ENCODE results near the gene LIPA. TPM values are rescaled to one million over a fixed set of nuclear protein-coding genes. Genes with fewer than 3 reads are reported as not detected.
A peak's percentile ranks its signal among the peaks of the same experiment; 100 is the strongest.

The LIPA gene
- total RNA-seq, 2 experiments from 2014 or later, result 20.7 to 22.5 TPM

GRCh38 chr10:89237849-89238248 lies 13.7 kb downstream of the LIPA start:
- Mint-ChIP-seq H3K27ac (no peak overlapping the region), H3K36me3 (peaks cover 4% of the 10 kb centered on the region), H3K9me3 (no peaks in the 10 kb centered on the region), H3K4me1 (peaks cover 2% of the 10 kb centered on the region), H3K27me3 (no peaks in the 10 kb centered on the region), H3K4me3 (no peak overlapping the region)
- DNase-seq, result no peak

GRCh38 chr10:89236226-89236797 lies 15.3 kb downstream of the LIPA start:
- H3K27me3 Mint-ChIP-seq, result no peaks in the 10 kb centered on the region
- H3K36me3 Mint-ChIP-seq, result peaks cover 4% of the 10 kb centered on the region
- no peak overlapping the region for H3K4me3 Mint-ChIP-seq
- no peak overlapping the region for H3K27ac Mint-ChIP-seq
- no peaks in the 10 kb centered on the region for H3K9me3 Mint-ChIP-seq
- no peaks in the 10 kb centered on the region for H3K4me1 Mint-ChIP-seq
- no peak for DNase-seq

GRCh38 chr10:89235073-89235798 lies 16.3 kb downstream of the LIPA start:
- H3K4me3 Mint-ChIP-seq, result no peak overlapping the region
- H3K27me3 Mint-ChIP-seq, result no peaks in the 10 kb centered on the region
- H3K27ac Mint-ChIP-seq, result no peak overlapping the region
- no peaks in the 10 kb centered on the region for H3K9me3 Mint-ChIP-seq
- no peak for DNase-seq
- H3K36me3 Mint-ChIP-seq, result peaks cover 4% of the 10 kb centered on the region
- no peaks in the 10 kb centered on the region for H3K4me1 Mint-ChIP-seq

GRCh38 chr10:89233033-89233432 lies 18.5 kb downstream of the LIPA start:
- no peaks in the 10 kb centered on the region for H3K27me3 Mint-ChIP-seq
- no peak overlapping the region for H3K27ac Mint-ChIP-seq
- H3K36me3 Mint-ChIP-seq, result peaks cover 4% of the 10 kb centered on the region
- H3K4me1 Mint-ChIP-seq, result no peaks in the 10 kb centered on the region
- DNase-seq, result no peak
- no peak overlapping the region for H3K4me3 Mint-ChIP-seq
- peaks cover 1% of the 10 kb centered on the region for H3K9me3 Mint-ChIP-seq

GRCh38 chr10:89228962-89229361 lies 22.6 kb downstream of the LIPA start:
- Mint-ChIP-seq H3K27me3 (no peaks in the 10 kb centered on the region), H3K4me3 (no peak overlapping the region), H3K9me3 (peaks cover 1% of the 10 kb centered on the region), H3K4me1 (peaks cover 8% of the 10 kb centered on the region), H3K36me3 (peaks cover 16% of the 10 kb centered on the region), H3K27ac (no peak overlapping the region)
- DNase-seq, result no peak

- Mint-ChIP-seq H3K27me3 (no peaks in the 10 kb centered on the region), H3K9me3 (peaks cover 1% of the 10 kb centered on the region), H3K4me1 (peaks cover 10% of the 10 kb centered on the region), H3K36me3 (peaks cover 16% of the 10 kb centered on the region), H3K27ac (no peak overlapping the region), H3K4me3 (no peak overlapping the region)
- no peak for DNase-seq
Measured at GRCh38 chr10:89228146-89228545, 23.4 kb downstream of the LIPA start.

GRCh38 chr10:89226891-89227290 lies 24.7 kb downstream of the LIPA start:
- no peak for DNase-seq
- Mint-ChIP-seq H3K9me3 (peaks cover 1% of the 10 kb centered on the region), H3K4me3 (no peak overlapping the region), H3K4me1 (peaks cover 10% of the 10 kb centered on the region), H3K36me3 (peaks cover 18% of the 10 kb centered on the region), H3K27ac (no peak overlapping the region), H3K27me3 (no peaks in the 10 kb centered on the region)

GRCh38 chr10:89224739-89225443 lies 26.7 kb downstream of the LIPA start:
- Mint-ChIP-seq H3K4me3 (peak overlapping the region; percentile 66), H3K27ac (peak overlapping the region; percentile 83), H3K4me1 (peaks cover 10% of the 10 kb centered on the region), H3K27me3 (no peaks in the 10 kb centered on the region), H3K9me3 (peaks cover 1% of the 10 kb centered on the region), H3K36me3 (peaks cover 22% of the 10 kb centered on the region)
- peak; percentile 12 for DNase-seq

- Mint-ChIP-seq H3K4me3 (no peak overlapping the region), H3K27ac (no peak overlapping the region), H3K27me3 (no peaks in the 10 kb centered on the region), H3K9me3 (no peaks in the 10 kb centered on the region), H3K4me1 (peaks cover 17% of the 10 kb centered on the region), H3K36me3 (peaks cover 21% of the 10 kb centered on the region)
- DNase-seq, result no peak
Measured at GRCh38 chr10:89221919-89222318, 29.7 kb downstream of the LIPA start.

- no peak for DNase-seq
- Mint-ChIP-seq H3K36me3 (peaks cover 7% of the 10 kb centered on the region), H3K27ac (no peak overlapping the region), H3K9me3 (no peaks in the 10 kb centered on the region), H3K4me3 (no peak overlapping the region), H3K27me3 (no peaks in the 10 kb centered on the region), H3K4me1 (peaks cover 9% of the 10 kb centered on the region)
Measured at GRCh38 chr10:89219513-89220218, 31.9 kb downstream of the LIPA start.

GRCh38 chr10:89217057-89217990 lies 34.3 kb downstream of the LIPA start:
- peaks cover 6% of the 10 kb centered on the region for H3K36me3 Mint-ChIP-seq
- H3K4me1 Mint-ChIP-seq, result peaks cover 9% of the 10 kb centered on the region
- H3K27ac Mint-ChIP-seq, result no peak overlapping the region
- H3K9me3 Mint-ChIP-seq, result no peaks in the 10 kb centered on the region
- no peak overlapping the region for H3K4me3 Mint-ChIP-seq
- peak; percentile 41 for DNase-seq
- H3K27me3 Mint-ChIP-seq, result no peaks in the 10 kb centered on the region

GRCh38 chr10:89216056-89216455 lies 35.5 kb downstream of the LIPA start:
- peaks cover 3% of the 10 kb centered on the region for H3K27me3 Mint-ChIP-seq
- DNase-seq, result no peak
- peaks cover 3% of the 10 kb centered on the region for H3K36me3 Mint-ChIP-seq
- H3K27ac Mint-ChIP-seq, result no peak overlapping the region
- H3K9me3 Mint-ChIP-seq, result no peaks in the 10 kb centered on the region
- H3K4me1 Mint-ChIP-seq, result peaks cover 12% of the 10 kb centered on the region
- H3K4me3 Mint-ChIP-seq, result no peak overlapping the region

- H3K27ac Mint-ChIP-seq, result no peak overlapping the region
- no peak overlapping the region for H3K4me3 Mint-ChIP-seq
- peaks cover 8% of the 10 kb centered on the region for H3K27me3 Mint-ChIP-seq
- no peaks in the 10 kb centered on the region for H3K36me3 Mint-ChIP-seq
- no peak for DNase-seq
- peaks cover 12% of the 10 kb centered on the region for H3K4me1 Mint-ChIP-seq
- no peaks in the 10 kb centered on the region for H3K9me3 Mint-ChIP-seq
Measured at GRCh38 chr10:89215511-89215910, 36.1 kb downstream of the LIPA start.

- H3K4me1 Mint-ChIP-seq, result peaks cover 12% of the 10 kb centered on the region
- no peak overlapping the region for H3K27ac Mint-ChIP-seq
- H3K27me3 Mint-ChIP-seq, result peaks cover 16% of the 10 kb centered on the region
- H3K4me3 Mint-ChIP-seq, result no peak overlapping the region
- no peak for DNase-seq
- no peaks in the 10 kb centered on the region for H3K9me3 Mint-ChIP-seq
- H3K36me3 Mint-ChIP-seq, result no peaks in the 10 kb centered on the region
Measured at GRCh38 chr10:89214566-89215165, 36.9 kb downstream of the LIPA start.

Measured in activated naive CD8-positive, alpha-beta T cell treated with anti-CD3 and anti-CD28 coated beads for 36 hours (primary cell).